Endodermal cell (in vitro differentiated cells): ENCODE data around the gene FOXD1. TPM values are rescaled to one million over a fixed set of nuclear protein-coding genes. Genes with fewer than 3 reads are reported as not detected.

Experiments used
- DNase-seq: peaks from one replicate; pipeline ENCODE4 v3.0.0-alpha.2; 2017
- H3K27ac ChIP-seq: 2 replicates; pipeline ENCODE4 v1.5.1; 2013; ENCODE audit warnings: mild to moderate bottlenecking, low read depth, low read length, moderate library complexity
- H3K27me3 ChIP-seq: 2 replicates; pipeline ENCODE4 v1.6.1; 2013; ENCODE audit warnings: mild to moderate bottlenecking, low read length, moderate library complexity; ENCODE audit not compliant: insufficient read depth, control insufficient read depth, poor library complexity, severe bottlenecking
- H3K36me3 ChIP-seq: 2 replicates; pipeline ENCODE4 v1.7.0; 2013; ENCODE audit warnings: mild to moderate bottlenecking, low read length, moderate library complexity; ENCODE audit not compliant: control insufficient read depth, insufficient read depth
- H3K4me1 ChIP-seq: one replicate; pipeline ENCODE4 v1.7.0; 2013; ENCODE audit warnings: low read length; ENCODE audit not compliant: control insufficient read depth, insufficient read depth
- H3K4me3 ChIP-seq: 2 replicates; pipeline ENCODE4 v1.5.1; 2013; ENCODE audit warnings: mild to moderate bottlenecking, low read length, moderate library complexity
- H3K9ac ChIP-seq: 2 replicates; pipeline ENCODE4 v1.6.1; 2013; ENCODE audit warnings: mild to moderate bottlenecking, low read length, moderate library complexity; ENCODE audit not compliant: poor library complexity, severe bottlenecking; ENCODE audit errors: extremely low read depth
- H3K9me3 ChIP-seq: 2 replicates; pipeline ENCODE4 v1.6.1; 2013; ENCODE audit warnings: mild to moderate bottlenecking, low read length, moderate library complexity; ENCODE audit not compliant: control insufficient read depth
- H3K27ac Mint-ChIP-seq: 2 replicates; pipeline ENCODE4 v1.8.0; 2020; ENCODE audit warnings: mixed read lengths
- H3K27me3 Mint-ChIP-seq: 2 replicates; pipeline ENCODE4 v1.8.0; 2021; ENCODE audit warnings: mild to moderate bottlenecking, mixed read lengths; ENCODE audit not compliant: insufficient read depth
- H3K36me3 Mint-ChIP-seq: 2 replicates; pipeline ENCODE4 v1.8.0; 2020; ENCODE audit warnings: low read depth, mixed read lengths
- H3K4me1 Mint-ChIP-seq: 2 replicates; pipeline ENCODE4 v1.8.0; 2020; ENCODE audit warnings: mixed read lengths
- H3K4me3 Mint-ChIP-seq: 2 replicates; pipeline ENCODE4 v1.8.0; 2020; ENCODE audit warnings: mild to moderate bottlenecking, moderate library complexity, mixed read lengths
- H3K9me3 Mint-ChIP-seq: 2 replicates; pipeline ENCODE4 v1.8.0; 2020; ENCODE audit warnings: mild to moderate bottlenecking, mixed read lengths
- CTCF ChIP-seq: fragments of 200-600 bp; sonication (generic); conservative IDR thresholded peaks from 2 replicates; pipeline ENCODE4 v1.5.0; 2021; ENCODE audit warnings: antibody characterized with exemption, mild to moderate bottlenecking
- WGBS, 2 experiments: methylation state at CpG; one replicate each; pipeline versions ENCODE4 v1.1.5 to v1.1.7; 2013; ENCODE audit warnings: missing lambda C conversion rate in 2 of 2, mixed read lengths in 1 of 2; ENCODE audit not compliant: insufficient coverage in 1 of 2, insufficient read length in 1 of 2; 5-methylcytosine and 5-hydroxymethylcytosine counted together
- total RNA-seq, 2 donors: library from RNA; stranded (reverse); fragmentation: NEBNext Ultra II Directional in 1 of 2; extraction: Animal tissue kit (Norgen Biotek cat#: 25700) in 1 of 2; gene quantifications; 2 replicates in 1 of 2; 3 replicates in 1 of 2; pipeline ENCODE4 v1.2.1, GENCODE V29; 2021

FOXD1 gene
- total RNA-seq, 2 donors from 2014 or later = 0.29 to 0.59 TPM

GRCh38 chr5:73444499-73445438 lies 3.8 kb downstream of the FOXD1 start:
- peaks cover 16% of the 10 kb centered on the region for H3K4me1 Mint-ChIP-seq
- Histone ChIP-seq H3K4me3 (no peak overlapping the region), H3K9me3 (no peaks in the 10 kb centered on the region), H3K27me3 (peaks cover 90% of the 10 kb centered on the region), H3K27ac (no peak overlapping the region), H3K9ac (no peak overlapping the region), H3K36me3 (no peaks in the 10 kb centered on the region), H3K4me1 (peaks cover 7% of the 10 kb centered on the region)
- WGBS, 2 experiments = 4 to 5% methylated on average over 20 to 41 of the region's 43 CpGs
- no peaks in the 10 kb centered on the region for H3K36me3 Mint-ChIP-seq
- peak; percentile 79 for DNase-seq
- no peaks in the 10 kb centered on the region for H3K9me3 Mint-ChIP-seq
- TF ChIP-seq CTCF = peak; percentile 55
- no peak overlapping the region for H3K27ac Mint-ChIP-seq
- peaks cover 90% of the 10 kb centered on the region for H3K27me3 Mint-ChIP-seq
- H3K4me3 Mint-ChIP-seq = peak overlapping the region; percentile 27

DNA sequence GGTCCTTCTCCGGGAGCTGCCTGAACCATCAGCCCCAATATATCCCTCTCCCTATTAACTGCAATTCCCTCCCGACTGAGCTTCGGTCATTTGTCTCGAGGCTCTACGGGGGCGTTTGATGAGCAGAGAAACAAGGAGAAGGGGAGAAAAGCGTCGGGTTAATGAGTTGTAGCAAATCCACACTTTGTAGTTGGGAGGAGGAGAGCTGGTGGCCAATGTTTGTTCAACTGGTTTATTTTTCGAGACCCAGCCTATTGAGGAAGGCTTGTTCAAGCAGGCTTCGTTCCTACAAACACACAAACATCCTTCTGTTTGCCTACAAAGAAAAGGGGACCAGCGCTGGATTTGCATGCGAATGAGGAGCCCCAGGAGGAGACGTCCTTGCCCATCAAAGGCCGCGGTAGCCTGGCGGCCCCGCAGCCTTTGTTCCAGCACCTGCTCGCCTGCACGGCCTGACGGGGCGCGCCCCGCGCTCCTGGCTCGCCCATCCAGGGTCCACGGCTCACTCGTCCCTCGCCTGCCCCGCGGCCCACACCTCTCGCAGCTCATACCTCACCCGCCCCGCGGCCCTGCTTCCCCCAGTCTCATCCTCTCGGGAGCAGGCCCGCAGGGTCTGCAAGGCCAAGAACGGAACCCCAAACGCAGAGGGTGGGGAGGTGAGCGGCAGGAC lies 4.6 kb downstream of the FOXD1 start:
- Histone ChIP-seq H3K9me3 (no peaks in the 10 kb centered on the region), H3K4me3 (no peak overlapping the region), H3K4me1 (peaks cover 7% of the 10 kb centered on the region), H3K9ac (no peak overlapping the region), H3K36me3 (no peaks in the 10 kb centered on the region), H3K27me3 (peaks cover 90% of the 10 kb centered on the region), H3K27ac (no peak overlapping the region)
- no peak for TF ChIP-seq CTCF
- Mint-ChIP-seq H3K9me3 (no peaks in the 10 kb centered on the region), H3K27ac (no peak overlapping the region), H3K4me3 (peak overlapping the region; percentile 27), H3K4me1 (peaks cover 12% of the 10 kb centered on the region), H3K36me3 (no peaks in the 10 kb centered on the region), H3K27me3 (peaks cover 90% of the 10 kb centered on the region)
- WGBS, 2 experiments = 0 to 3% methylated on average over 6 to 39 of the region's 39 CpGs
- DNase-seq = peak; percentile 87

- peaks cover 92% of the 10 kb centered on the region for H3K27me3 ChIP-seq
- H3K9me3 Mint-ChIP-seq = no peaks in the 10 kb centered on the region
- H3K36me3 Mint-ChIP-seq = no peaks in the 10 kb centered on the region
- no peaks in the 10 kb centered on the region for H3K9me3 ChIP-seq
- no peak for TF ChIP-seq CTCF
- H3K4me3 ChIP-seq = no peak overlapping the region
- DNase-seq = no peak
- no peak overlapping the region for H3K27ac ChIP-seq
- no peaks in the 10 kb centered on the region for H3K36me3 ChIP-seq
- WGBS, 2 experiments = 26% methylated on average over 2 of the region's 4 CpGs; no CpG with 5 or more reads in 1 of the 2 experiments
- no peak overlapping the region for H3K9ac ChIP-seq
- H3K4me1 ChIP-seq = peaks cover 10% of the 10 kb centered on the region
- no peak overlapping the region for H3K4me3 Mint-ChIP-seq
- H3K27ac Mint-ChIP-seq = no peak overlapping the region
- peaks cover 16% of the 10 kb centered on the region for H3K4me1 Mint-ChIP-seq
- peaks cover 92% of the 10 kb centered on the region for H3K27me3 Mint-ChIP-seq
These were observed 5.5 kb downstream of the FOXD1 start for GRCh38 chr5:73442996-73443627.
